ENCODE data around the gene NBPF9.
"Not testable (repeated sequence)": the region's sequence is repeated elsewhere in the genome, so short reads cannot be mapped to it uniquely, and the experiment has no call there.

The NBPF9 gene, protein sequence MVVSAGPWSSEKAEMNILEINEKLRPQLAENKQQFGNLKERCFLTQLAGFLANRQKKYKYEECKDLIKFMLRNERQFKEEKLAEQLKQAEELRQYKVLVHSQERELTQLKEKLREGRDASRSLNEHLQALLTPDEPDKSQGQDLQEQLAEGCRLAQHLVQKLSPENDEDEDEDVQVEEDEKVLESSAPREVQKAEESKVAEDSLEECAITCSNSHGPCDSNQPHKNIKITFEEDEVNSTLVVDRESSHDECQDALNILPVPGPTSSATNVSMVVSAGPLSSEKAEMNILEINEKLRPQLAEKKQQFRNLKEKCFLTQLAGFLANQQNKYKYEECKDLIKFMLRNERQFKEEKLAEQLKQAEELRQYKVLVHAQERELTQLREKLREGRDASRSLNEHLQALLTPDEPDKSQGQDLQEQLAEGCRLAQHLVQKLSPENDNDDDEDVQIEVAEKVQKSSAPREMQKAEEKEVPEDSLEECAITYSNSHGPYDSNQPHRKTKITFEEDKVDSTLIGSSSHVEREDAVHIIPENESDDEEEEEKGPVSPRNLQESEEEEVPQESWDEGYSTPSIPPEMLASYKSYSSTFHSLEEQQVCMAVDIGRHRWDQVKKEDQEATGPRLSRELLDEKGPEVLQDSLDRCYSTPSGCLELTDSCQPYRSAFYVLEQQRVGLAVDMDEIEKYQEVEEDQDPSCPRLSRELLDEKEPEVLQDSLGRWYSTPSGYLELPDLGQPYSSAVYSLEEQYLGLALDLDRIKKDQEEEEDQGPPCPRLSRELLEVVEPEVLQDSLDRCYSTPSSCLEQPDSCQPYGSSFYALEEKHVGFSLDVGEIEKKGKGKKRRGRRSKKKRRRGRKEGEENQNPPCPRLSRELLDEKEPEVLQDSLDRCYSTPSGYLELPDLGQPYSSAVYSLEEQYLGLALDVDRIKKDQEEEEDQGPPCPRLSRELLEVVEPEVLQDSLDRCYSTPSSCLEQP (N-terminal part only)

DNA sequence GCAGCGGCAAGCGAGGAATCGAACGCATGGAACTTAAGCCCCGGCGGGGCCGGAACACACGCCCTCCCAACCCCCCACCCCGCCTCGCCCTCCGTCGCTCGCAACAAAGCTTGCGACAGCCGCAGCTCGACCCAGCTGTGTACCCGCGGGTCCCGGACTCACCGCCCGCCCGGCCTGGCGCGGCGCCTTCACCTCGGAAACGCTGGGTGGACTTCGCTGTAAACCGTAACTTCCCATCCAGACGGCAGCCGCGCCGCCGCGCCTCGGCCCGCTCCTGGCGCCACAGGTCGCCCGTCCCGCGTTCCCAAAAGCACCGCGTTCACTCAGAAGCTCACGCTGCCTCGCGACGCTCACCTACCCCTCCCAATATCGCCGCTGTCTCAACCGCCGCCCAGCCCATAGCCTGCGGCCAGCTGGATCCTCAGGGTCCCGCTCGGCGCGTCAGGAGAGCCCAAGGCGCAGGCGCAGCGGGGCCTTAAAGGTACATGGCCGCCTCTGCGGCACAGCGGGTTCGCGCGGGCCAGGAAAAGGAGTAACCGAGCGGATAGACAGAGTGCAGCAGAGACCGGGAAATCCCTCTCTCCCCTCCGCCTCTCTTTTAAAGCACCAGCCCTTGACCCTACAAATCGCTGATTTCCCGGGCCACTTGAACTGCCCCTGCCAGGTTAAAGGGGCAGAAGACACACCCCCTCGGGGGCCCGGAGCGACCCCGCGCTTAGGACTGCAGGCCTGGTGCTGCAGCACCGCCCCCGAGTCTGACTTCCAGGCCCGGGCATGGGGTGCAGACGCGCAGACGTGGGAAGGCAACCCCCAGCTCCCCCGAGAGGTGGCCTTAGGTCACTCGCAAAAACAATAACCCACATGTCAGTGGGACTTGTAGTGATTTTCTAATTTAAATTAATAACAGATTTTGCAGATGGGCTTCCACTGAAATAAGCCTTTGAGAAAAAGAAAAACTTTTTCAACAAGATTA, at the start of gene NBPF9:
Gene NBPF9, minus strand, starts transcription at position 443 of the 973 bp plus-strand sequence. CDS start 21,412 bp downstream, outside the sequence.
- DNase-seq (ENCODE audit: low spot score), result not testable (repeated sequence)

DNA sequence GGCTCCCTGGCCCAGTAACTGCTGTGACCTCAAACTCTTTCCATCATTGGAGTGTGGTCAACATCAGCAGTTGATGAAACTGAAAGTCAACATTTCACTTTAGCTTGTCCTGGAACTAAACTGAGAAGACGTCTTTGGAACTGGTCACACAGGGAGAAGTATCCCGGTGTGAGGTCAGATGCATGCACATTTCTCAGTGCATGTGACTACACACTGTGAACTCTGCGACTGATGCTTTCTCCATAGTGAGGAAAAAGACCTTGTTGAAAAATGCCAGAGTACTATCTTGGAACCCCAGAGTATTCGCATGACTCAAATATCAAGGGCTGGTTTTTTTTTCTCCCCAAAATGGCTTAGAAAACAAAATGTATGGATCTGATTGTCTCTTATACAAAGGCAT, 46.6 kb upstream of the NBPF9 start:
- not testable (repeated sequence) for DNase-seq (ENCODE audit: low spot score)

DNA sequence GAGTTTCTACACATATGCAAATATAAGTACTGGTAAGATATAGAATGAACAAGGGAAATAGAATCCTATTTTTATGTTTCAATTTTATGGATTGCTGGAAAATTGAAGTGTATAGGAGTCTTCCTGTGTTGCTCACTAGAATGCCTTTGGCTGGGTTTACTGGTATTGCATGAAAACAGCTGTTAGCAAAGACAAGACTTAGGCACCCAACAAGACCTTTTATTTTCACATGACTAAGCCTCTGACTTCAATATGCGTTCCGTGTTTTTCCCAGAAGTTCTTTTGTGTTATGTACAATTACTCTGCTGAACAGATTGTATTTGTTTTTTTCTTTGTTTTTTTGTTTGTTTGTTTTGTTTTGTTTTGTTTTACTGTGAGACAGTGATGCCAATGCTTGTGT, 34.2 kb upstream of the NBPF9 start:
- DNase-seq (ENCODE audit: low spot score), result not testable (repeated sequence)

DNA sequence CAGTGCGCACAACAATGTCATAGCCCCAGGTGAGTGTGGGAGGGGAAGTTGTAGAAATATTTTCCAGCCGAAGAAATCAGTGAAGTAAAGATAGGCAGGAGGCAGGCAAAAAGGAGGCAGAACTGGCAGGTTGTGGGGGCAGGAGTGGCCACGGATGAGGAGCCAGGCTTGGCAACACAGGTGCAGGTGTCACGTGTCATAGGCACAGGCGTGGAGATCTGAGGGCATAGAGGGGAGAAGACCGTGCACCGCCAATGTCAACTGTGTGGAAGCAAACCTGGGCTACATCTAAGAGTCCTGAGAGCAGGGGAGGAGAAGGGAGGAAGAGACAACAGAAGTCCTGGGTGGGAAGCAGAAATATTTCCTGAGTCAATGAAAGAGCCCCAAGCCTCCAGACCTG, 27.6 kb upstream of the NBPF9 start:
- not testable (repeated sequence) for DNase-seq (ENCODE audit: low spot score)

DNA sequence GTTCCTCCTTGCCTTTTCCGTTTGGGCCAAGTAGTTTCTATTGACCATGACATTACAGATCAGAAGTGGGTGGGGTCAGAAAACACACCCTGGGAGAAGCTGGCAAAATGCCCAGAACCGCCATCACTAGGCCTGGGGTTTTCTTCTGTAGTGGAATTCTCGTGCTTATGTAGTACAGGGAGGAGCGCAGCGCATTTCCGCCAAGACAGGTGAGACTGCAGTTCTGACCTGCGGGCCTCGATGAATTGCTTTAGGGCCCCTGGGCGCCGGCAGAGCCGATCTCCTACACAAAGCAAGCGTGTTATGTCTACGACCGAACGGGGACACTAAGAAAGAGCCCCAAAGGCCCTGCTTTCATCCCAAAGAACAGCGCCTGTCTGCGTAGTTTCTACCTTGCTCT, 25.9 kb upstream of the NBPF9 start:
- DNase-seq (ENCODE audit: low spot score), result not testable (repeated sequence)

DNA sequence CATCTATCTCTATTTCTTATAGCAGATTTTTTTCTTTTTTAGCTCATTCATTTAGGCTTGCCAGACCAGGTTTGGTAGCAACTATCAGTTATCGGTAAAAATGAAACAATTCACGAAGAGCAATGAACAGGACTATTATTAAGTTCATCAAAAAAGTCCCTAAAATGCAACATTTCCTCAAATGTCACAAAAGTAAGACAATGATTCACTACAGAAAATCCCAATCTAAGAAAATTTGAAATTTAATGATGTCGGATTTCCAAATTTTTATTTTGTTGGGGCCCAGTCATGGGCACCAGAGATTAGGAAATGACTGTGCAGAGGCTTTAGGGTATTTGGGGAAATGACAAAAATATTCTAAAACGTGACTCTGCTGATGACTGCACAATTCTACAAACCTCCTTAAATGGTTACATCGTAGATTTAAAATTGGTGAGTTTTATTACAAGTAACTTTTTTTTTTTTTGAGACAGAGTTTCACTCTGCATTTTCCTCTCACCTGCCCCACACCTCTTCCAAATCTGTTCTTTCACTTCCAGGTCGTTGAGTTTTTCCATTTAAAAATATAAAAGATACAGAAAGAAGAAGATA, 23.3 kb upstream of the NBPF9 start:
- not testable (repeated sequence) for DNase-seq (ENCODE audit: low spot score)

DNA sequence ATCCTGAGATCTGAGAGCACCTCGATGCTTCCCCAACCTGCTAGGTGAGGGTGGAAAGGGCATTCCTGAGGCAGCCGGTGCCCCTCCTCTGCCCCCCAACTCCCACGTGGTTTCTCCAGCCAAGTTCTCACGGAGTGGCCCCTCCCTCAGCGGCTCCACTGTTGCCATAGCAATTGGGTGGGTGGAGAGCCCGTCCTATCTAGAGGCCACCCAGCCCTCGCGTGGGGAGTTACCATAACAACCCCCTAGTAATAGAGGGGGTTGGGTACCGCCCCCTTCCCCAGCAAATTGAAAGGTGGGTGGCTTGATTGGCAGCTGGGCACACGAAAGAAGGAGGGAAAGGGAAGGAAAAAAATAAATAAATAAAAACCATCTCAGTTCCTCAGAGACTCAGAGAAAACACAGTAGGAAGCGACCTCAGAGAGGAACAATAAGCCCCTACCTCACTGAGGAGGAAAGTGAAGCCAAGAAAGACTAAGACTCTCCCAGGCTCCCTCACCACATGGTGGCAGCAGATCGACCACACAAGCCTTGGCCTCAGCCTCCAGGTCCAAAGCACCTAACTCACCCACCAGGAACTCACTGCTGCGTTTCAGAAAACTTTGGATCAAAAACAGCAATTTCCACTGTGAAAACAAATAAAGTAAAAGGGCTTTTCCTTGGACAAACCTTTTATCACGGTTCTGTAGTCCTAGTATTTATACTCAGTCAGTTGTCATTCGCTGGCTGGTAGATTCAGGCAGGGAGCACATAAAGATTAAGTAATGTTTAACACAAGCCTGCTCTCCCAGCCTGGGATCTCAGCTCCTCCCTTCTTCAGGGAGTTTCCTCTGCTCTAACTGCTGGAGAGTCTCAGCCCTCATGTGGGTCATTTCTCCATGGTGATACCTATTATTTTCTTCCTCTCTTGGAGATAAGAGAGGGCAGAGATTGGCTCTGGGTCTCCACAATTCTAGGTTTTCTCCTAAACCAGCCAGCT, 20.9 kb upstream of the NBPF9 start:
- DNase-seq (ENCODE audit: low spot score), result not testable (repeated sequence)

DNA sequence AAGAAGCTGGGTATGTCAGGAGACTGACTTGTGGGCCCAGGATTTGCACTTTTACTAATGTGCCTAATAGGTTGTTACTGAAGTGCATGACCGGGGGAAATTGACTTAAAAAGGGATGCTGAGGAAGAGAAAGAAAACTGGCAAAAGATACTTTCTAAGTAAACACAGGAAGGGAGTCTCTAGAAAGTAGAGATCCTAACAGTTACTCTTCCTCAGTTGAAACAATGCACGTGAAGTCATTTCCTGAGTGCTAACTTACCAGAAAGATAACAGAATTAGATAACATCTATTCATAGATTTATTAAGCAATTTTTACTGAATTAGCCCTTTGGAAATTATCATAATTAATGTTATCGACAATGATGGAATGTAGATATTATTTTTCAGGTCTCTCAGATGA, 9.5 kb upstream of the NBPF9 start:
- DNase-seq (ENCODE audit: low spot score), result not testable (repeated sequence)

DNA sequence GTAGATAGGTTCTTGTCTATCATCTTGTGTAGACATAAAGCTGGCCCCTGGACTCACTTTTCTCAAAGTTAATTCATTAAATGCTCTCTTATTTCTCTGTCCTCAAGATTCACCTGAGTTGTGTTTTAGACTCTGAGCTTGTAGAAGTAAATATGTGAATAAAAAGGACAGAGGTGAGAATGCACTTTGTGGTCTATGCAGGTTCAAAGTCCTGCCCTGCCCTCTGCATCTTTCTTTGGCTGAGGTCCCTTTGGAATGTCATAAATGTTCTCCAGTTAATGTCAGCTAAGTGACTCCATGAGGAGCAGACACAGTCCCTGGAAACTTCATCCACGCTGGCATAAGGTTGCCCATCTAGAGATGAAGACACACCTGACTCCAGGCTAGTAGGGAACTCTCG, 7.0 kb upstream of the NBPF9 start:
- not testable (repeated sequence) for DNase-seq (ENCODE audit: low spot score)

DNA sequence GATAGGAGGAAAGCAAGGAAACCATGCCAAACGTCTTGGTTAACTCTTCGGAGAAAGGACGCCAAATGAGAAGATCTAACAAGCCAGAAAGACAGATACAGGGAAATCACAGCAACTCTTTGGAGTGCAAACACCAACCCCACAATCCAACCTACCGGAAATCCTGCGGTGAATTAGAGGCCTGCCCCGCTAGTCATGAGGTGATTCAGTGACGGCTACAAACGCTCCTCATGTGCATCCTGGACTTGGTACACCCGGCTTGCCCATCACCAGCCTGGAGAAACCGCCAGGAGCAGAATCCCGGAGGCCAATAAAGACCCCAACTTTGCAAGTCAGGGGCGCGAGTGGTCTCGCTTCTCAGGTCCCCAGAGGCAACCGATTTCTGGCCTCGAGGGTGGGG, 777 bp downstream of the NBPF9 start:
- DNase-seq (ENCODE audit: low spot score), result not testable (repeated sequence)

DNA sequence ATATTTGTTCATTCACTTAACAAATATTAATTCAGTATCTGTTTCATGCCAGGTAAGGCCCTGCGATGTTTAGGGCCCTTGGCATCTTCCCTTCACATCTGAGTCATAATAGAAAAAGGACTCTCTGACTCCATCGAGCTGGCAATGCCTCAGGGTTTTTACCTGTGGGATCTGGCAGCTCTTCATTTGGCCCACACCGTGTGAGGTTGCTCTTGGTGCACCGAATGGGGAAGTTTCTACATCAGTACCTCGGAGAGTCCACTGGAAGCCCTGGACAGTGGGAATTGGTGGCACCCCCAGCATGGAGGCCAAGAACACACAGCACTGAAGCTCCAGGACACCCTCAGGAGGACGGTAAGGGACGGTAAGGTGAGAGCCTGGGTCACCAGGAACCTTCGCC, 5.1 kb downstream of the NBPF9 start:
- DNase-seq (ENCODE audit: low spot score), result not testable (repeated sequence)

DNA sequence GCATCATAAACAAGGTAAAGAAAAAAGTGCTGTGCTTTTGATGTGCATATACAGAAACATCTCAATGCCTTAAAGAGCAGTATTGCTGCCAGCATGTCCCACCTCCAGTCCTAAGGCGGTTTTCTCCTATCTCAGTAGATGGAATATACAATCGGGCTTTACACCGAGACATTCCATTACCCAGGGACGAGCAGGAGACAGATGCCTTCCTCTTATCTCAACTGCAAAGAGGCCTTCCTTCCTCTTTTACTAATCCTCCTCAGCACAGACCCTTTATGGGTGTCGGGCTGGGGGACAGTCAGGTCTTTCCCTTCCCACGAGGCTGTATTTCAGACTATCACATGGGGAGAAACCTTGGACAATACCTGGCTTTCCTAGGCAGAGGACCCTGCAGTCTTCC, 10.2 kb downstream of the NBPF9 start:
- not testable (repeated sequence) for DNase-seq (ENCODE audit: low spot score)

DNA sequence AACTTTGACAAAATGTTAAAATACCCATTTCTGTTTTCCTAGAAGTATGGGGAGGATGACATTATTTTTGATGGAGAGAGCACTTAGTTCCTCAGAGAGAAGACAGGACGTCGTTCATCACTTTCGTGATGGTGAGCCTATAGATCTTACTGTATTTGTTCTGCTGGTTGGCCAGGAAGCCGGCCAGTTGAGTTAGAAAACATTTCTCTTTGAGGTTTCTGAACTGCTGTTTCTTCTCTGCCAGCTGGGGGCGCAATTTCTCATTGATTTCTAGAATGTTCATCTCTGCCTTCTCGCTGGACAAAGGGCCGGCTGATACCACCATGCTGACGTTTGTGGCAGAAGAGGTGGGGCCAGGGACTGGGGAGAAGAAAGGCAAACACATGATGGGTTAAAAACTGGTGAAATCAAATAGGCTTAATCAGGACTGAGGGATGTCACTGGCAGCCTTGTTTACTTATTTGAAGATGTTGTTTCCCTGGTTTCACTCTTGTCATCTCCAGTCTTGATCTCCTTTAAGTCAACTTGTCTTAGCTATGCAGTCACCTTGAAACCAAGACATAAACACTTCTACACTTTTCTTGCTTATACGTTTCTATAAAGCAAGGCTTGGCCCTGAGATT, 27.7 kb downstream of the NBPF9 start:
- DNase-seq (ENCODE audit: low spot score), result not testable (repeated sequence)

DNA sequence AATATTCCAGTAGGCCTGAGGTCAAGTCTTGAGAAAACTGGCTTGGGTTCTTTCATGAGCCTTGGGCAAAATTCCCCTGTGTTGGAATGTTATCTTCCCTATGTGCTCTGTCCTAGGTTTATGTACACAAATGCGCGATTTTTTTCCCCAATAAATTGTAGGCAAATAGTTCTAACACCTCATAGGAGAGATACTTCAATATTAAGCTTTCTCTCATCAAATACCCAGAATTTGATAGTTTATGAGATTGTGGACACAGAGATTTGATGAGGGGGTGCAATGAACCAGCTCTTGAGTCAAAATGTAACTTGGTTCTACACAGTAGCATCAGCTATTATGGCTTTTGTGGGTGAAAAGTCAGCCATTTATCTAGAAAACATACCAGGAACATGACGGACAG, 38.7 kb downstream of the NBPF9 start:
- DNase-seq (ENCODE audit: low spot score), result not testable (repeated sequence)

DNA sequence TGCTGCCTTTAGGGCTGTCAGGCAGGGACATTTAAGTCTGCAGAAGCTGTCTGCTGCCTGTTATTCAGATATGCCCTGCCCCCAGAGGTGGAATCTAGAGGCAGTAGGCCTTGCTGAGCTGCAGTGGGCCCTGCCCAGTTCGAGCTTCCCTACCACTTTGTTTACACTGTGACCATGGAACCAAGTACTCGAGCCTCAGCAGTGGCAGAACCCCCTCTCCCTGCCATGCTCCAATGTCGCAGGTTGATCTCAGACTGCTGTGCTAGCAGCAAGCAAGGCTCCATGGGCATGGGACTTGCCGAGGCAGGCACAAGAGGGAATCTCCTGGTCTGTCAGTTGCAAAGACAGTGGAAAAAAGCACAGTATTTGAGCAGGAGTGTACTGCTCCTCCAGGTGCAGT, 60.3 kb downstream of the NBPF9 start:
- not testable (repeated sequence) for DNase-seq (ENCODE audit: low spot score)

DNA sequence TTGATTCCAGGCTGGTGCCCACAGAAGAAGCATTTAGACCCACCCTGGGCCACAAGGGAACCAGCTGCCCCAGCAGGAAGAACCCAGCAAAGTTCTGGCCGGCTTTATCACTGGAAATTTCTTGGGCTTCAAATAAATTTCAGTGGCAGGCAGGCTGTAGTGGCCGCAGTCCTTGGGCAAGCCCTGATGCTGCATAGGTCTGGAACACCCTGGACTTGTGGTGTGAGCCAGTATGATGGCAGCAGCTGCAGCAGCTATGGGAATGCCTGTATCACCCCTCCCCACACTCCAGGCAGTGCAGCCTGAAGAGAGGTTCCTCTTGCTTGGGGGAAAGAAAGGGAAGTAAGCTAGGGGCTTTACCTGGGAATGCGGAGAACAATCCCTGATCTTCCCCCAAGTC, 69.4 kb downstream of the NBPF9 start:
- not testable (repeated sequence) for DNase-seq (ENCODE audit: low spot score)

DNA sequence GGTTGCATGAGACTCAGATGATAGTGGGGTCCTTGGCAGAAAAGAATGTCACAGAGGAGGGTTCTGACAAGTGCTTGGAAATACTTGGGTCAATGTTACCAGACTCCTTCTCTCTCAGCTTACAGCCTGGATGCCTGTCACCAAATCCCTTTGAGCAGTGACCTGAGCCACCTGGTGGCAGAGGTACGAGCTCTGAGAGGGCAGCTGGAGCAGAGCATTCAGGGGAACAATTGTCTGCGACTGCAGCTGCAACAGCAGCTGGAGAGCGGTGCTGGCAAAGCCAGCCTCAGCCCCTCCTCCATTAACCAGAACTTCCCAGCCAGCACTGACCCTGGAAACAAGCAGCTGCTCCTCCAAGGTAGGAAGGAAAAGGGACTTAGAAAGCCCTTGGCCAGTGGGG, 79.0 kb downstream of the NBPF9 start:
- DNase-seq (ENCODE audit: low spot score), result not testable (repeated sequence)

DNA sequence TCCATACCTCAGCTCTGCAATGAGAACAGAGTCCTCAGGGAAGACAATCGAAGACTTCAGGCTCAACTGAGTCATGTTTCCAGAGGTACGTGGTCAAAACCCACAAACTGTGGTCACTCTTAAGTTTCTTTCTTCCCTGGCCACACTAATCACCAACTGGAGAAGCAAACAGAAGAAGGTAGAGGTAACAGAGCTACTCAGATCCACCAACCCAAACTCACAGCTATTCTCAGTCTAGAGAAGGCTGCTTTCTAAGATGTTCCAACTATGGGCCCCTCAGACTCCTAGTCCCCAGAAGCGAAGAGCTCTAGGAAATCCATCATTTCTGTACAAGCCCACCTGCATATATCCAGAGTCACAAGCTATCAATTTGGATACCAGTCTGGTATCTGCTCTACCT, 84.8 kb downstream of the NBPF9 start:
- not testable (repeated sequence) for DNase-seq (ENCODE audit: low spot score)

DNA sequence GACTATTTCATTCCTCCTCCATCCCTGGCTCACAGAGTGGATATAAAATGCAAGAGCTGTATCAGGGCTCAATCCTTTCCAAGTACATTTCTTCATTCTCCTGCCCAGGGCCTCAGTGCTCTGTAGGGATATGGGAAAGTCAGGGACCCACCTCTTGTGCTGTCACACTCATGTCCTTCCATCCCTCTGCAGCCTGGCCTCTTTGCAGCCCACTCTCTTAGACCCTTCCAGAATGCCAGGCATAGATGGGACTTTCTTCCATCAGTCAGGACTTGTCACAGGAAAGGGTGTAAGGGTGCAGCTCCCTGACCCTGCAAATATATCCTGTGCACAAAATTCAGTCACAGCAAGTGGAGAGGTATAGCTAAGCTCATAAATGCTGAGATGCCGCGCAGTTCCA, 86.7 kb downstream of the NBPF9 start:
- not testable (repeated sequence) for DNase-seq (ENCODE audit: low spot score)

Data from HuH-7.5 (cell line).